Astrocyte (in vitro differentiated cells and primary cell): ENCODE data around the gene PIK3R3.

ENCODE experiments used
- EZH2 ChIP-seq: IDR thresholded peaks from 2 replicates; pipeline ENCODE4 v1.6.1; 2012; ENCODE audit warnings: mild to moderate bottlenecking, low read length, inconsistent platforms; ENCODE audit not compliant: insufficient read depth
- TF ChIP-seq, protein P1 (sequence below): IDR thresholded peaks from 2 replicates; pipeline ENCODE4 v1.5.1; 2011; ENCODE audit warnings: low read depth, mild to moderate bottlenecking, inconsistent platforms, low read length, moderate library complexity; ENCODE audit not compliant: insufficient read depth

DNA sequence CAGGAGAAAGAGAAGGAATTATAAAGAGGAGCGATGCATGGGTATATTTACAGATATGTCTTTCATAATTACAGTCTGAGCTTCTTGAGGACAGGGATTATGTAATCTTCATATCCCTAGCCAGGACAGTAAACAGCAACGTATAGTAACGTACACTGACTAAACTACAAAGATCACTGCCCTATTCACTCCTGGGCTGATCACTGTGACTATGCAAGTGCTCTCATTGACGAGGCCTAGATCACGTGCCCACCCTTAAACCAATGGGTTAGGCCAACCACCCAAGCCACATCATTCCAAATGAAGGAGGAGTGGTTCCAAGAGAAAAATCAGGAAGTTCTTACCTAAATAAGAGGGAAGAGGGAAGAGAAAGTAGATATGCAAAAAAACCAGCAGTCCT lies 18.5 kb downstream of the PIK3R3 start:
- TF ChIP-seq, protein P1, sequence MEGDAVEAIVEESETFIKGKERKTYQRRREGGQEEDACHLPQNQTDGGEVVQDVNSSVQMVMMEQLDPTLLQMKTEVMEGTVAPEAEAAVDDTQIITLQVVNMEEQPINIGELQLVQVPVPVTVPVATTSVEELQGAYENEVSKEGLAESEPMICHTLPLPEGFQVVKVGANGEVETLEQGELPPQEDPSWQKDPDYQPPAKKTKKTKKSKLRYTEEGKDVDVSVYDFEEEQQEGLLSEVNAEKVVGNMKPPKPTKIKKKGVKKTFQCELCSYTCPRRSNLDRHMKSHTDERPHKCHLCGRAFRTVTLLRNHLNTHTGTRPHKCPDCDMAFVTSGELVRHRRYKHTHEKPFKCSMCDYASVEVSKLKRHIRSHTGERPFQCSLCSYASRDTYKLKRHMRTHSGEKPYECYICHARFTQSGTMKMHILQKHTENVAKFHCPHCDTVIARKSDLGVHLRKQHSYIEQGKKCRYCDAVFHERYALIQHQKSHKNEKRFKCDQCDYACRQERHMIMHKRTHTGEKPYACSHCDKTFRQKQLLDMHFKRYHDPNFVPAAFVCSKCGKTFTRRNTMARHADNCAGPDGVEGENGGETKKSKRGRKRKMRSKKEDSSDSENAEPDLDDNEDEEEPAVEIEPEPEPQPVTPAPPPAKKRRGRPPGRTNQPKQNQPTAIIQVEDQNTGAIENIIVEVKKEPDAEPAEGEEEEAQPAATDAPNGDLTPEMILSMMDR: no peak
- no peak for TF ChIP-seq EZH2
